Heart left ventricle (tissue), 13 donors: ENCODE measurements around the gene EMP2.

ENCODE experiments used
- POLR2A ChIP-seq, 2 donors: fragments of 450-650 bp; IDR thresholded peaks; one replicate each; pipeline ENCODE4 v1.6.1; 2017; ENCODE audit warnings: antibody characterized with exemption in 2 of 2, mild to moderate bottlenecking in 2 of 2, moderate library complexity in 2 of 2
- TF ChIP-seq, protein P1 (sequence below), 12 donors: fragments of 200-600 bp; sonication (generic) in 4 of 12; IDR thresholded peaks; one replicate each; pipeline versions ENCODE4 v1.5.0 to v1.8.0; 2018 to 2022; ENCODE audit warnings: antibody characterized with exemption in 12 of 12, mild to moderate bottlenecking in 5 of 12
- donor health status: ischemic (EF 13 %, LVEDD 7.1; RV severe dilation, severe dysfunction).
- donor health status: DM: no; HTN: yes; CAD: no.
- donor health status: DM: no; HTN: no; CAD: no.
- donor health status: ischemic (EF 25% LVEDD 6.9; RV normal size, moderate dysfunction).
- donor health status: ischemic (EF 25% LVEDD 5.7; RV mildly dilated, moderate dysfunction).
- donor health status: ischemic (EF 35%, LVEDD 5.7; RV mildly dilated, moderate dysfunction).
- donor health status: nonischemic (EF 11% LVEDD 7.7; RV severe dilation, severe dysfunction).
- donor health status: DM: yes; HTN: yes; CAD: no.
- donor health status: PGD.
- donor health status: ischemic (EF 29% LVEDD 5.4; RV normal size, mild dysfunction).
- donor health status: nonischemic (EF 23%, LVEDD 6.1; RV moderate dilation, normal function).

DNA sequence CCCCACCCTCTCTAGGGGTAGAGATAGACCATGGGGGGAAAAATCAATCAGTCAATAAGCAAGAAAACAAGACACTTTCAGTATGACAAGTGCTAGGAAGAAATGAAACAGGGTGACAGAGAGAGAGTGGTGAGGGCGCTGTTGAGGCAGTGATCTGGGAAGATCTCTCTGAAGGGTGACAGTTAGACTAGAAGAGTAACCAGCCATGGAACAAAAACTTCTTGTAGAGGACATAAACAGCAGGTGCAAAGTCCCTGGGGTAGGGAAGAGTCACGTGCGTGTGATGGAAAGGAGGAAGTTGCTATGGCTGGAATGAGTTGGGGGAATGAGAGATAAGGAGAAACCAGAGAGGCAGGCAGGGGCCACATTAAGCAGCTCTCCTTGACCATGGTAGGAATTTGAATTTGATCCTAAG lies 16.8 kb upstream of the EMP2 start:
- TF ChIP-seq, protein P1, sequence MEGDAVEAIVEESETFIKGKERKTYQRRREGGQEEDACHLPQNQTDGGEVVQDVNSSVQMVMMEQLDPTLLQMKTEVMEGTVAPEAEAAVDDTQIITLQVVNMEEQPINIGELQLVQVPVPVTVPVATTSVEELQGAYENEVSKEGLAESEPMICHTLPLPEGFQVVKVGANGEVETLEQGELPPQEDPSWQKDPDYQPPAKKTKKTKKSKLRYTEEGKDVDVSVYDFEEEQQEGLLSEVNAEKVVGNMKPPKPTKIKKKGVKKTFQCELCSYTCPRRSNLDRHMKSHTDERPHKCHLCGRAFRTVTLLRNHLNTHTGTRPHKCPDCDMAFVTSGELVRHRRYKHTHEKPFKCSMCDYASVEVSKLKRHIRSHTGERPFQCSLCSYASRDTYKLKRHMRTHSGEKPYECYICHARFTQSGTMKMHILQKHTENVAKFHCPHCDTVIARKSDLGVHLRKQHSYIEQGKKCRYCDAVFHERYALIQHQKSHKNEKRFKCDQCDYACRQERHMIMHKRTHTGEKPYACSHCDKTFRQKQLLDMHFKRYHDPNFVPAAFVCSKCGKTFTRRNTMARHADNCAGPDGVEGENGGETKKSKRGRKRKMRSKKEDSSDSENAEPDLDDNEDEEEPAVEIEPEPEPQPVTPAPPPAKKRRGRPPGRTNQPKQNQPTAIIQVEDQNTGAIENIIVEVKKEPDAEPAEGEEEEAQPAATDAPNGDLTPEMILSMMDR (IDR thresholded peaks at IDR 0.05), result no peak
- TF ChIP-seq POLR2A (IDR thresholded peaks at IDR 0.05), result no peak
